Lower leg skin (tissue), 3 donors: ENCODE results near the gene MAP1LC3B.

ENCODE experiments used
- POLR2A ChIP-seq, 2 donors: fragments of 450-650 bp; IDR thresholded peaks; one replicate each; pipeline ENCODE4 v1.6.1; 2016 to 2017; ENCODE audit warnings: antibody characterized with exemption in 2 of 2, mild to moderate bottlenecking in 1 of 2, moderate library complexity in 1 of 2
- TF ChIP-seq, protein P1 (sequence below), 3 donors: fragments of 450-650 bp; IDR thresholded peaks; one replicate each; pipeline ENCODE4 v1.5.1; 2016; ENCODE audit warnings: antibody characterized with exemption in 3 of 3, mild to moderate bottlenecking in 3 of 3, moderate library complexity in 2 of 3

- TF ChIP-seq, protein P1, sequence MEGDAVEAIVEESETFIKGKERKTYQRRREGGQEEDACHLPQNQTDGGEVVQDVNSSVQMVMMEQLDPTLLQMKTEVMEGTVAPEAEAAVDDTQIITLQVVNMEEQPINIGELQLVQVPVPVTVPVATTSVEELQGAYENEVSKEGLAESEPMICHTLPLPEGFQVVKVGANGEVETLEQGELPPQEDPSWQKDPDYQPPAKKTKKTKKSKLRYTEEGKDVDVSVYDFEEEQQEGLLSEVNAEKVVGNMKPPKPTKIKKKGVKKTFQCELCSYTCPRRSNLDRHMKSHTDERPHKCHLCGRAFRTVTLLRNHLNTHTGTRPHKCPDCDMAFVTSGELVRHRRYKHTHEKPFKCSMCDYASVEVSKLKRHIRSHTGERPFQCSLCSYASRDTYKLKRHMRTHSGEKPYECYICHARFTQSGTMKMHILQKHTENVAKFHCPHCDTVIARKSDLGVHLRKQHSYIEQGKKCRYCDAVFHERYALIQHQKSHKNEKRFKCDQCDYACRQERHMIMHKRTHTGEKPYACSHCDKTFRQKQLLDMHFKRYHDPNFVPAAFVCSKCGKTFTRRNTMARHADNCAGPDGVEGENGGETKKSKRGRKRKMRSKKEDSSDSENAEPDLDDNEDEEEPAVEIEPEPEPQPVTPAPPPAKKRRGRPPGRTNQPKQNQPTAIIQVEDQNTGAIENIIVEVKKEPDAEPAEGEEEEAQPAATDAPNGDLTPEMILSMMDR (IDR thresholded peaks at IDR 0.05): no peak
- TF ChIP-seq POLR2A (IDR thresholded peaks at IDR 0.05): no peak
Measured at GRCh38 chr16:87347932-87348615, 44.1 kb upstream of the MAP1LC3B start.
